ENCODE data around the gene OXGR1.
A peak's percentile ranks its signal among the peaks of the same experiment; 100 is the strongest.

OXGR1 gene

GRCh38 chr13:96996886-96997285 is 2.6 kb upstream of the OXGR1 start:
- DNase-seq (ENCODE audit: low read depth): no peak
- TF ChIP-seq CTCF (IDR thresholded peaks at IDR 0.05; ENCODE audit: insufficient read depth, low read depth, low read length, missing control alignments): no peak
- no peak overlapping the region for H3K4me3 ChIP-seq (ENCODE audit: low read length)

GRCh38 chr13:96996107-96996506 is 1.8 kb upstream of the OXGR1 start:
- no peak for DNase-seq (ENCODE audit: low read depth)
- H3K4me3 ChIP-seq (ENCODE audit: low read length): no peak overlapping the region
- TF ChIP-seq CTCF (IDR thresholded peaks at IDR 0.05; ENCODE audit: insufficient read depth, low read depth, low read length, missing control alignments): no peak

- H3K4me3 ChIP-seq (ENCODE audit: low read length): no peak overlapping the region
- TF ChIP-seq CTCF (IDR thresholded peaks at IDR 0.05; ENCODE audit: insufficient read depth, low read depth, low read length, missing control alignments): no peak
- DNase-seq (ENCODE audit: low read depth): no peak
Measured at GRCh38 chr13:96994858-96995243, 575 bp upstream of the OXGR1 start.

GRCh38 chr13:96993634-96994016 is 651 bp downstream of the OXGR1 start:
- H3K4me3 ChIP-seq (ENCODE audit: low read length): peak overlapping the region; percentile 42
- no peak for TF ChIP-seq CTCF (IDR thresholded peaks at IDR 0.05; ENCODE audit: insufficient read depth, low read depth, low read length, missing control alignments)
- DNase-seq (ENCODE audit: low read depth): no peak

GRCh38 chr13:96992633-96993032 is 1.6 kb downstream of the OXGR1 start:
- TF ChIP-seq CTCF (IDR thresholded peaks at IDR 0.05; ENCODE audit: insufficient read depth, low read depth, low read length, missing control alignments): no peak
- no peak for DNase-seq (ENCODE audit: low read depth)
- no peak overlapping the region for H3K4me3 ChIP-seq (ENCODE audit: low read length)

- H3K4me3 ChIP-seq (ENCODE audit: low read length): no peak overlapping the region
- peak; percentile 14 for DNase-seq (ENCODE audit: low read depth)
- no peak for TF ChIP-seq CTCF (IDR thresholded peaks at IDR 0.05; ENCODE audit: insufficient read depth, low read depth, low read length, missing control alignments)
Measured at GRCh38 chr13:96991072-96991471, 3.2 kb downstream of the OXGR1 start.

GRCh38 chr13:96988441-96988840 is 5.8 kb downstream of the OXGR1 start:
- DNase-seq (ENCODE audit: low read depth): no peak
- TF ChIP-seq CTCF (IDR thresholded peaks at IDR 0.05; ENCODE audit: insufficient read depth, low read depth, low read length, missing control alignments): no peak

More at GRCh38 chr13:96988441-96988840, 5.8 kb downstream of the OXGR1 start:
- H3K4me3 ChIP-seq (ENCODE audit: low read length): no peak overlapping the region
